ENCODE measurements around the gene RMDN3. TPM values are rescaled to one million over a fixed set of nuclear protein-coding genes. Genes with fewer than 3 reads are reported as not detected.

RMDN3 gene
- total and polyA plus RNA-seq, 9 of the 15 experiments (the other 6 are each of a cell fraction or from before 2014, with no cell fraction given), result 8.1 to 38.2 (median 25.9) TPM

DNA sequence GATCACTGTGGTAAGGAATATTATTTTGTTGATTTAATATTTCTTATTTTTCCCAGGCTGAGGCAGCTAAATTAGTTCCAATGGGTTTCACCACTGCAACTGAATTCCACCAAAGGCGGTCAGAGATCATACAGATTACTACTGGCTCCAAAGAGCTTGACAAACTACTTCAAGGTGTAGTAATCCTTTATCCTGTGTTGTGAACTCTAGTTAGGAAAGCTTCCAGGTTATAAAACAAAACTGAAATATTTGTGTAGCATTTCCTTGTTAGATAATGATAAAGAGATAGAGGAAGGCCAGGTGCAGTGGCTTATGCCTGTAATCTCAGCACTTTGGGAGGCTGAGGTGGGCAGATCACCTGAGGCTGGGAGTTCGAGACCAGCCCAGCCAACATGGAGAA is 48.9 kb downstream of the RMDN3 start:
- Histone ChIP-seq H3K4me1 (replicated peaks in 1 of 2; ENCODE audit: control insufficient read depth in 2 of 2, insufficient read depth in 2 of 2, low read length in 2 of 2) (no peaks in the 10 kb centered on the region), H4K20me1 (replicated peaks; ENCODE audit: control insufficient read depth, insufficient read depth, low read length) (no peaks in the 10 kb centered on the region), H3K4me3 (no peak overlapping the region), H3K27ac (ENCODE audit: extremely low read depth, low read depth, low read length) (no peak overlapping the region), H2AFZ (ENCODE audit: low read depth, low read length) (no peak overlapping the region), H3K27me3 (ENCODE audit: control insufficient read depth in 2 of 2, insufficient read depth in 2 of 2, low read length in 2 of 2) (no peaks in the 10 kb centered on the region), H3K79me2 (ENCODE audit: control insufficient read depth, insufficient read depth, low read length) (no peaks in the 10 kb centered on the region), H3K4me2 (ENCODE audit: insufficient read depth, low read length) (no peak overlapping the region), H3K9me1 (ENCODE audit: control insufficient read depth, insufficient read depth, low read length) (no peaks in the 10 kb centered on the region), H3K9me3 (replicated peaks; ENCODE audit: control insufficient read depth, insufficient read depth, low read depth, low read length) (no peaks in the 10 kb centered on the region), H3K9ac (ENCODE audit: insufficient read depth in 1 of 2, low read depth in 2 of 2, low read length in 2 of 2) (no peak overlapping the region), H3K36me3 (ENCODE audit: control insufficient read depth, insufficient read depth, low read length) (peaks cover 79% of the 10 kb centered on the region)
- BruUV-seq (replicated peaks), result no TSS peak
- ChIA-PET POLR2A (no interaction called here), CTCF (ENCODE audit: low intra/inter-chr PET ratio) (no interaction called here)
- 92% methylated on average over 2 of the region's 2 CpGs for WGBS (ENCODE audit: insufficient coverage, low coverage, missing lambda C conversion rate)
- ATAC-seq (no peak), DNase-seq (ENCODE audit: extremely low read depth in 1 of 4, low spot score in 3 of 4) (no peak), FAIRE-seq (no peak)
- intact Hi-C loops (cut with micrococcal nuclease), result loop anchor here (10.0 kb wide), 1 partner anchor 189 kb away; the partner anchor contains the start of gene VPS18
- in situ Hi-C loops (cut with MboI), result no loop called here
- TF ChIP-seq ETV1 (tag; conservative IDR thresholded peaks at IDR 0.05; ENCODE audit: low read depth) (no peak), HLTF (IDR thresholded peaks at IDR 0.05) (no peak), PHTF2 (CRISPR knock-in tag; IDR thresholded peaks at IDR 0.05) (no peak), SIX5 (IDR thresholded peaks at IDR 0.05; ENCODE audit: borderline replicate concordance in 1 of 2, insufficient read depth in 1 of 2, low read depth in 1 of 2, low read length in 2 of 2) (no peak), HCFC1 (IDR thresholded peaks at IDR 0.05; ENCODE audit: low read depth, low read length) (no peak)
- TF ChIP-seq, protein P1, sequence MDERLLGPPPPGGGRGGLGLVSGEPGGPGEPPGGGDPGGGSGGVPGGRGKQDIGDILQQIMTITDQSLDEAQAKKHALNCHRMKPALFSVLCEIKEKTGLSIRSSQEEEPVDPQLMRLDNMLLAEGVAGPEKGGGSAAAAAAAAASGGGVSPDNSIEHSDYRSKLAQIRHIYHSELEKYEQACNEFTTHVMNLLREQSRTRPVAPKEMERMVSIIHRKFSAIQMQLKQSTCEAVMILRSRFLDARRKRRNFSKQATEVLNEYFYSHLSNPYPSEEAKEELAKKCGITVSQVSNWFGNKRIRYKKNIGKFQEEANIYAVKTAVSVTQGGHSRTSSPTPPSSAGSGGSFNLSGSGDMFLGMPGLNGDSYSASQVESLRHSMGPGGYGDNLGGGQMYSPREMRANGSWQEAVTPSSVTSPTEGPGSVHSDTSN (CRISPR knock-in tag; IDR thresholded peaks at IDR 0.05; ENCODE audit: low read depth), result no peak
- TF ChIP-seq, protein P1 (tag; conservative IDR thresholded peaks at IDR 0.05; ENCODE audit: low read depth), result no peak
- TF ChIP-seq, protein P2, sequence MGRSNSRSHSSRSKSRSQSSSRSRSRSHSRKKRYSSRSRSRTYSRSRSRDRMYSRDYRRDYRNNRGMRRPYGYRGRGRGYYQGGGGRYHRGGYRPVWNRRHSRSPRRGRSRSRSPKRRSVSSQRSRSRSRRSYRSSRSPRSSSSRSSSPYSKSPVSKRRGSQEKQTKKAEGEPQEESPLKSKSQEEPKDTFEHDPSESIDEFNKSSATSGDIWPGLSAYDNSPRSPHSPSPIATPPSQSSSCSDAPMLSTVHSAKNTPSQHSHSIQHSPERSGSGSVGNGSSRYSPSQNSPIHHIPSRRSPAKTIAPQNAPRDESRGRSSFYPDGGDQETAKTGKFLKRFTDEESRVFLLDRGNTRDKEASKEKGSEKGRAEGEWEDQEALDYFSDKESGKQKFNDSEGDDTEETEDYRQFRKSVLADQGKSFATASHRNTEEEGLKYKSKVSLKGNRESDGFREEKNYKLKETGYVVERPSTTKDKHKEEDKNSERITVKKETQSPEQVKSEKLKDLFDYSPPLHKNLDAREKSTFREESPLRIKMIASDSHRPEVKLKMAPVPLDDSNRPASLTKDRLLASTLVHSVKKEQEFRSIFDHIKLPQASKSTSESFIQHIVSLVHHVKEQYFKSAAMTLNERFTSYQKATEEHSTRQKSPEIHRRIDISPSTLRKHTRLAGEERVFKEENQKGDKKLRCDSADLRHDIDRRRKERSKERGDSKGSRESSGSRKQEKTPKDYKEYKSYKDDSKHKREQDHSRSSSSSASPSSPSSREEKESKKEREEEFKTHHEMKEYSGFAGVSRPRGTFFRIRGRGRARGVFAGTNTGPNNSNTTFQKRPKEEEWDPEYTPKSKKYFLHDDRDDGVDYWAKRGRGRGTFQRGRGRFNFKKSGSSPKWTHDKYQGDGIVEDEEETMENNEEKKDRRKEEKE (IDR thresholded peaks at IDR 0.05; ENCODE audit: borderline replicate concordance in 1 of 2, control insufficient read depth in 1 of 2, low read depth in 2 of 2, low read length in 1 of 2), result no peak

Measured in K562 (cell line).